HFF-Myc (cell line): ENCODE data around the gene HACD2.

Experiments used
- DNase-seq: peaks from one replicate; pipeline ENCODE4 v3.0.0-alpha.2; 2011; ENCODE audit warnings: low read depth; ENCODE audit errors: extremely low read depth
- H3K4me3 ChIP-seq: replicated peaks from 2 replicates; pipeline ENCODE4 v1.5.1; 2011; ENCODE audit warnings: low read depth, mild to moderate bottlenecking, control low read depth, low read length
- TF ChIP-seq, protein P1 (sequence below): IDR thresholded peaks from 2 replicates; pipeline ENCODE4 v1.5.1; 2012; ENCODE audit warnings: mild to moderate bottlenecking, low read depth, low read length, control low read depth; ENCODE audit errors: missing control alignments

Gene HACD2

DNA sequence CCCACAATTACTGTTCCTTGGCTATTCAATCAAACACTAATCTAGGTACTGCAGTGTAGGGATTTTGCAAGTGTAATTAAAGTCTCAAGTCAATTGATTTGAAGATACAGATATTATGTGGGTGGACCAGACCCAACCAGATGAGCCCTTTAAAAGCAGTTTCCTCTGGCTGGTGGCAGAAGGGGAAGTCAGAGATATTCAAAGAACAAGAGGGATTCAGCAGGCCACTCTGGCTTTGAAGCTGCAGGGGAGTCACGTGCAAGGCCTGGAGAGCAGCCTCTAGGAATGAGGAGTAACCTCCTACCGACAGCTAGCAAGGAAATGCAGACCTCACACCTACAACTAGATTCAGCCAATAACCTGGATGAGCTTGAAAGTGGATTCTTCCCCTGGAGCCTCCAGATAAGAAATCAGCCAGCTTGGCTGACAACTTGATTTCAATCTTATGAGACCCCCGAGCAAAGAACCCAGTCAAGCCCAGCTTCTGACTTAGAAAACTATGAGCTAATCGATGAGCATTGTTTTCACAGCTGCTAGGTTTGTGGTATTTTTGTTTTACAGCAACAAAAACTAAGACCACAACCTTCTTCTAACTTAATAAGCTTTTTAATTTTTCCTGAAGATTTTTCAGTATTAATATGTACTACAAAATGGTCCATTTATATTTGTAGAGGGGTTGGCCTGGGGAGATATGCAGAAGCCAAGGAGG, 13.4 kb downstream of the HACD2 start:
- no peak for DNase-seq
- TF ChIP-seq, protein P1, sequence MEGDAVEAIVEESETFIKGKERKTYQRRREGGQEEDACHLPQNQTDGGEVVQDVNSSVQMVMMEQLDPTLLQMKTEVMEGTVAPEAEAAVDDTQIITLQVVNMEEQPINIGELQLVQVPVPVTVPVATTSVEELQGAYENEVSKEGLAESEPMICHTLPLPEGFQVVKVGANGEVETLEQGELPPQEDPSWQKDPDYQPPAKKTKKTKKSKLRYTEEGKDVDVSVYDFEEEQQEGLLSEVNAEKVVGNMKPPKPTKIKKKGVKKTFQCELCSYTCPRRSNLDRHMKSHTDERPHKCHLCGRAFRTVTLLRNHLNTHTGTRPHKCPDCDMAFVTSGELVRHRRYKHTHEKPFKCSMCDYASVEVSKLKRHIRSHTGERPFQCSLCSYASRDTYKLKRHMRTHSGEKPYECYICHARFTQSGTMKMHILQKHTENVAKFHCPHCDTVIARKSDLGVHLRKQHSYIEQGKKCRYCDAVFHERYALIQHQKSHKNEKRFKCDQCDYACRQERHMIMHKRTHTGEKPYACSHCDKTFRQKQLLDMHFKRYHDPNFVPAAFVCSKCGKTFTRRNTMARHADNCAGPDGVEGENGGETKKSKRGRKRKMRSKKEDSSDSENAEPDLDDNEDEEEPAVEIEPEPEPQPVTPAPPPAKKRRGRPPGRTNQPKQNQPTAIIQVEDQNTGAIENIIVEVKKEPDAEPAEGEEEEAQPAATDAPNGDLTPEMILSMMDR = no peak

DNA sequence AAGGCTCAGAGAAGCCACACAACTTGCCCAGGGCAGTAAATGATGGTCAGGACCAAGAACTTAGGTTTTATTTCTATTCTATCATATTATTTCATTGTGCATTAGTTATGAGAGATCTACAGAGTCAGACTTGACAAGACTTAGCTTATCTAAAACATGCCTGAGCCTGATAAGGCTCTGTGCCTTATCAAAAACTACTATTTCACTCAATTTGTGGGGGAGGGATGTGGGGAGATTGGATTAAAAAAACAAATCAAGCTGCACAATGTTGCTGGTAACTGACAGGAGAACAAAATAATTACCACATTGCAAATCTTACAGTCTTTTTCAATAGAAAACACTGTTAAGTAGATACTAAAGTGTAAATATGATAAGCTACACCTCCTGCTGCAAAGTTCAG, 16.0 kb downstream of the HACD2 start:
- TF ChIP-seq, protein P1 = no peak
- no peak for DNase-seq
- no peak overlapping the region for H3K4me3 ChIP-seq

More for the DNA sequence above, 13.4 kb downstream of the HACD2 start:
- no peak overlapping the region for H3K4me3 ChIP-seq

DNA sequence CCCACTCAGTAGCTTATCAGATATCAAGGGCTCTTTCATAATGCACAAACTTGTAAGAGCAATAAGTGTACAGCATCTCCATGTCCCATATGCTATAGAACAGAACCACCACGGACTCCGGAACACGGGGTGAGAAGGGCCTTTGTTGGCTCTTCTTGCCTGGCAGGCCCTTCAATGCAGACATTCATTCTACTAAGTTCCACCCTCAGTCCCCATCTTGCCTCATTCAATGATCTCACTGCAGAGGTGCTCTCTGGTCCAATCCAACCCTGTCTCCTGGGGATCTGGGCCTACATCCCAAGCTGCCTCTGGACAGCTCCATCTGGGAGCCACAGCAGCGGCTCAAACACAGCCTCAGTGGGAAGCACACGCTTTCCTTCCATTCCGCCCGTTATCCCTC, 16.8 kb downstream of the HACD2 start:
- no peak overlapping the region for H3K4me3 ChIP-seq
- TF ChIP-seq, protein P1 = no peak
- no peak for DNase-seq

DNA sequence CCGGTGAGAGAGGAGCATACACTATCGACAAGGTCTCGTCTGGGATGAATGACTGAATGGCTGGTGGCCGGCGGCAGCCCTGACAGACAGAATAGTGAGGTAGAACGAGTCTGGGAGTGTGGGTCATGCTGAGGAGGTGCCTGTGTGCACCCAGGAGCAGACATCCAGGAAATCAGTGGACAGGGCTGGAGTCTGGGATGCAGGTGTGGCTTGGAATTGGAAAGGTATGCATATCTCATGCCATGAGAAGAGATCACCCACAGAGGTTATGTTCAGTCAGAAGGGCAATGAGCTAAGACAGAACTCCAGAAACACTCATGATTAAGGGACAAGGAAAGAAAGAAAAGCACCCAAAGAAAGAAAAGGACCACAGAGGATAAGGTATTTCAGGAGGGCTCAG, 20.8 kb downstream of the HACD2 start:
- DNase-seq = no peak
- no peak overlapping the region for H3K4me3 ChIP-seq
- TF ChIP-seq, protein P1 = no peak

GRCh38 chr3:123562547-123562946, 22.3 kb downstream of the HACD2 start:
- TF ChIP-seq, protein P1 = no peak
- DNase-seq = no peak

DNA sequence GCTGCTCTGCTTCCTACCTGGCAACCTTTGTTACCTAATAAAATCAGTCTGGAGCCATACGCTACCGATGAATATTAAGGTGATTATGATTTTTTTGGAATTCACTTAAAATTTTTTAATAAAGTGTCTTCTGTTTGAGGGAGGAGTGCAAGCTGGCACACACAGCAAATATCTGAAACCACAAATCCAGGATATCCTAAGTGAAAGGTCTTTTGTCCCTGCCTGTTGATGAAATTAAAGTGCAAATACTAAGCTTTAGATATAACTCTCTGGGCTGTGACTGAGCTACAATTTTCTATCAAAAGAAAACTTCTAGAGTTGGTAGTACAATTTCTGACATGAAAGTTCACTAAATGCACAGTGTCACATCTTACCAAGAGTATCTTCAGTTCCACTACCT, 23.7 kb downstream of the HACD2 start:
- no peak for DNase-seq
- TF ChIP-seq, protein P1 = no peak
- H3K4me3 ChIP-seq = no peak overlapping the region

More at GRCh38 chr3:123562547-123562946, 22.3 kb downstream of the HACD2 start:
- H3K4me3 ChIP-seq = no peak overlapping the region
